ENCODE measurements around the gene CDH23.

The CDH23 gene

GRCh38 chr10:71543608-71544170 is 147.0 kb downstream of the CDH23 start:
- DNase-seq: no peak

GRCh38 chr10:71545001-71545400 is 148.3 kb downstream of the CDH23 start:
- DNase-seq: no peak

- DNase-seq: no peak
Measured at GRCh38 chr10:71546220-71546619, 149.5 kb downstream of the CDH23 start.

GRCh38 chr10:71547312-71547711 is 150.6 kb downstream of the CDH23 start:
- DNase-seq: no peak

GRCh38 chr10:71547876-71548846 is 151.4 kb downstream of the CDH23 start:
- no peak for DNase-seq

GRCh38 chr10:71549766-71550533 is 153.2 kb downstream of the CDH23 start:
- DNase-seq: no peak

GRCh38 chr10:71550628-71551027 is 153.9 kb downstream of the CDH23 start:
- no peak for DNase-seq

GRCh38 chr10:71551970-71552369 is 155.2 kb downstream of the CDH23 start:
- no peak for DNase-seq

GRCh38 chr10:71553432-71553831 is 156.7 kb downstream of the CDH23 start:
- DNase-seq: no peak

- DNase-seq: no peak
Measured at GRCh38 chr10:71554671-71555070, 158.0 kb downstream of the CDH23 start.

GRCh38 chr10:71555087-71555723 is 158.5 kb downstream of the CDH23 start:
- DNase-seq: no peak

- no peak for DNase-seq
Measured at GRCh38 chr10:71555724-71556119, 159.0 kb downstream of the CDH23 start.

- no peak for DNase-seq
Measured at GRCh38 chr10:71558991-71559390, 162.3 kb downstream of the CDH23 start.

- DNase-seq: no peak
Measured at GRCh38 chr10:71561003-71561574, 164.4 kb downstream of the CDH23 start.

GRCh38 chr10:71562181-71562580 is 165.5 kb downstream of the CDH23 start:
- DNase-seq: no peak

GRCh38 chr10:71562904-71563303 is 166.2 kb downstream of the CDH23 start:
- no peak for DNase-seq

GRCh38 chr10:71564194-71564820 is 167.6 kb downstream of the CDH23 start:
- DNase-seq: no peak

GRCh38 chr10:71565284-71566000 is 168.7 kb downstream of the CDH23 start:
- DNase-seq: no peak

- no peak for DNase-seq
Measured at GRCh38 chr10:71567006-71567405, 170.3 kb downstream of the CDH23 start.

- DNase-seq: no peak
Measured at GRCh38 chr10:71568896-71569492, 172.3 kb downstream of the CDH23 start.
